NB4 (cell line): Measurements from ENCODE around the gene EIF4EBP2.

Experiments used
- DNase-seq: peaks from one replicate; pipeline ENCODE4 v3.0.0; 2010; ENCODE audit warnings: low read depth
- H3K4me3 ChIP-seq: one replicate; pipeline ENCODE4 v1.5.1; 2011; ENCODE audit warnings: mild to moderate bottlenecking, low read depth, low read length, moderate library complexity
- MYC ChIP-seq: IDR thresholded peaks from 2 replicates; pipeline ENCODE4 v1.6.1; 2011; ENCODE audit warnings: low read depth, low read length
- POLR2A ChIP-seq: IDR thresholded peaks from 2 replicates; pipeline ENCODE4 v1.6.1; 2011; ENCODE audit warnings: mild to moderate bottlenecking; ENCODE audit not compliant: insufficient read length; ENCODE audit errors: extremely low read depth
- TF ChIP-seq, protein P1 (sequence below): IDR thresholded peaks from 2 replicates; pipeline ENCODE4 v1.6.1; 2011; ENCODE audit warnings: low read depth, low read length
- TF ChIP-seq, protein P2 (sequence below): IDR thresholded peaks from one replicate; pipeline ENCODE4 v1.5.1; 2012; ENCODE audit warnings: low read depth, low read length

Gene EIF4EBP2

GRCh38 chr10:70441895-70442309 lies 38.0 kb downstream of the EIF4EBP2 start:
- H3K4me3 ChIP-seq: no peak overlapping the region
- no peak for DNase-seq
- TF ChIP-seq, protein P1, sequence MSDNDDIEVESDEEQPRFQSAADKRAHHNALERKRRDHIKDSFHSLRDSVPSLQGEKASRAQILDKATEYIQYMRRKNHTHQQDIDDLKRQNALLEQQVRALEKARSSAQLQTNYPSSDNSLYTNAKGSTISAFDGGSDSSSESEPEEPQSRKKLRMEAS: no peak
- TF ChIP-seq, protein P2, sequence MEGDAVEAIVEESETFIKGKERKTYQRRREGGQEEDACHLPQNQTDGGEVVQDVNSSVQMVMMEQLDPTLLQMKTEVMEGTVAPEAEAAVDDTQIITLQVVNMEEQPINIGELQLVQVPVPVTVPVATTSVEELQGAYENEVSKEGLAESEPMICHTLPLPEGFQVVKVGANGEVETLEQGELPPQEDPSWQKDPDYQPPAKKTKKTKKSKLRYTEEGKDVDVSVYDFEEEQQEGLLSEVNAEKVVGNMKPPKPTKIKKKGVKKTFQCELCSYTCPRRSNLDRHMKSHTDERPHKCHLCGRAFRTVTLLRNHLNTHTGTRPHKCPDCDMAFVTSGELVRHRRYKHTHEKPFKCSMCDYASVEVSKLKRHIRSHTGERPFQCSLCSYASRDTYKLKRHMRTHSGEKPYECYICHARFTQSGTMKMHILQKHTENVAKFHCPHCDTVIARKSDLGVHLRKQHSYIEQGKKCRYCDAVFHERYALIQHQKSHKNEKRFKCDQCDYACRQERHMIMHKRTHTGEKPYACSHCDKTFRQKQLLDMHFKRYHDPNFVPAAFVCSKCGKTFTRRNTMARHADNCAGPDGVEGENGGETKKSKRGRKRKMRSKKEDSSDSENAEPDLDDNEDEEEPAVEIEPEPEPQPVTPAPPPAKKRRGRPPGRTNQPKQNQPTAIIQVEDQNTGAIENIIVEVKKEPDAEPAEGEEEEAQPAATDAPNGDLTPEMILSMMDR: no peak
- TF ChIP-seq POLR2A (no peak), MYC (no peak)

GRCh38 chr10:70442332-70442988 lies 38.5 kb downstream of the EIF4EBP2 start:
- TF ChIP-seq, protein P1: no peak
- TF ChIP-seq POLR2A: no peak
- TF ChIP-seq MYC: no peak
- TF ChIP-seq, protein P2: no peak
- no peak overlapping the region for H3K4me3 ChIP-seq
- DNase-seq: no peak

DNA sequence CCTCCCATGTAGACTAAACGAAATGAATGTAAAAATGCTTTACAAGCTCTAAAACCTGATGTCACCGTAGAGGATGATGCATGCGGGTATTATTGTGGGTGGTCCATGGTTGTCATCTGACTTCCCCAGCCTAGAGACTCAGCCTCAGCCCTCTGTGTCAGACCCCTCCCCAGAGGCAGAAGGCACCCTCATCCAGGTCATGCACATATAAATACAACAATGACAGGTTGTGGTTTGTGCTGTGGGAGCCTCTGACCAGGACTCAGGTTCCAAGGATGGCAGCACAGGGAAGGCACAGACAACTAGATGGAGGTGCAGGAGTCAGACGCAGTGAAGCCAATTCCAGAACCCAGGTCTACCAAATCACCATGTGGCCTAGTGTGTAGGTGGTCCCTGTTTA lies 40.8 kb downstream of the EIF4EBP2 start:
- no peak overlapping the region for H3K4me3 ChIP-seq
- DNase-seq: no peak
- no peak for TF ChIP-seq POLR2A
- TF ChIP-seq MYC: no peak
- TF ChIP-seq, protein P2: no peak
- TF ChIP-seq, protein P1: no peak

DNA sequence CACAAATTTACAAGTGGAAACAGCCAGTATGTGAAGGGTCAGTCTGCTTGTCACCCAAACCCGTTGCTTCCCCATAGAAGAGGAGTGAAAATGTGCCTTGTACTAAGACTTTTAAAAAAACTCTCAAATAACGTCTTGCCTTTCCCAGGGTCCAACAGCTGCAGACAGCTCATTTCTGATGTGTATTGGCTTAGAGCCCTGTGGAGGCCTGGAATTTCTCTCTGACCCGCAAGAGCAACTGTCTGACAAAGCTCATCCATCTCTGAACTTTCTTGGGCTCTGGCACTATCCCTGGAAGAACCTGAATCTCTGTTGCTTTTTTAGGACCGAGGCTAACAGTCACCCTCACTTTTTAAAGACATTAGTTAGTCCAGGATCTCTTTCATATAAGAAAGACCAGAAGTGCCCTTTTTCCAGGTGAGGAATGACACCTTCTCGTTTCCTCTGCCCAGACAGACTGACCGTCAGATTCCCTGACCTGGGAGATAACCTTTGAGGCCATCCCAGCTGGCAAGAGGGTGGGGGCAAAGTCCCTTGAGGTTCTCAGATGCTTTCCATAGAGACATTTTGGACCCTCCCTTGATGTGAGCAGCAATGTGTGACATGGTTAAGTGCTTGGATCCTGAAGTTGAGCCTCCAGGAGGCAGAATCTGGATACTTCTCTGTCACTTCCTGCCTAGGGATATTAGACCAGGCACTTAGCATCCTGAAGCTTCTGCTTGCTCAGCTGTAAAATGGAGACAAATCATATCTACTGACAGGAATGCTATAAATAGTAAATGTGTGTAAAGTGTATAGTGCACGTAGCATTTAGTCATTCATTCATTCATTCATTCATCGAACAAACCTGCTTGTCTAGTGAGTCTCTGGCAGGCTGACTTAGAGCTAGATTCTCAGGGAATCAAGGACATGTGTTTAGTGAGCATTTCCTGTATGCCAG lies 42.0 kb downstream of the EIF4EBP2 start:
- DNase-seq: no peak
- TF ChIP-seq, protein P1: no peak
- TF ChIP-seq MYC (no peak), POLR2A (no peak)
- TF ChIP-seq, protein P2: no peak
- H3K4me3 ChIP-seq: no peak overlapping the region

DNA sequence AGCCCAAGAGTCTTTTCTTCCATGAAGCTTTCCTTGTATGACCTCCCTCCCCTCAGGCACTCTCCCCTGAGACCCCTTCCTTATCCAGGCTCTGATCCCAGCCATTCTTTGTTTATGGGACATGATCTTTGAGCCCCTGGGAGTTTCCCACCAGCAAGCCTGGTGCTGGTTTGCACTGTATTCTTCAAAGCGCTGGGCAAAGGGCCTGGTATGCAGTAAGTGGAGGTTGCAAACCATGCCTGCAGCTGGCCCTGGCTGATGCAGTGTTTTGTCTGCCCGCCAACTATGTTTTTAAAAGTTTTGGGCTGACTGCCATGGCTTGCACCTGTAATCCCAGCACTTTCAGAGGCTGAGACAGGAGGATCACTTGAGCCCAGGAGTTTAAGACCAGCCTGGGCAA lies 44.3 kb downstream of the EIF4EBP2 start:
- TF ChIP-seq, protein P1: no peak
- TF ChIP-seq, protein P2: no peak
- TF ChIP-seq MYC (no peak), POLR2A (no peak)
- H3K4me3 ChIP-seq: no peak overlapping the region
- no peak for DNase-seq
